ENCODE data around the gene SLC2A9. TPM values are rescaled to one million over a fixed set of nuclear protein-coding genes. Genes with fewer than 3 reads are reported as not detected.

SLC2A9 gene
- total RNA-seq, 2 donors from 2014 or later: 0.95 to 1.9 TPM

DNA sequence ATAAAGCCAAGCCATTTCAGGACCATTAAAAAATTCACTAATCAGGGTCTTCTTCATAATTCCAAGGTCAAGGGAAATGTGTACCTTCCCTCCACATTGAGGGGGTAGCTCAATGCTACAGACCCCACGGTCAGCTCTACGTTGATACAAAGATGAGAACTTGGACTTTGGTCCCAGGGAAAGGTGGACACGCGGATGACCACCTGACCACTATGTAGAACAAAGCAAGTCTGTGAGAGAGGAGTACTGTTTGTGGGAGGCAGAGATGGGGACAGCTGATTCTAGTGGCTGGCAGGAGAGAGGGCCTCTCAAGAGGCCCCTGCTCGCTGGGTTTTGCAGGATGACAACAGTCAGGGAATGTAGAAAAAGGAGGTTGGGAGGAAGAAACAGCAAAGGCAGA is 58.0 kb downstream of the SLC2A9 start:
- Mint-ChIP-seq H3K9me3 (peaks cover 11% of the 10 kb centered on the region), H3K4me3 (no peak overlapping the region), H3K27me3 (ENCODE audit: insufficient read depth) (peaks cover 22% of the 10 kb centered on the region), H3K27ac (no peak overlapping the region), H3K36me3 (ENCODE audit: low read depth) (no peaks in the 10 kb centered on the region), H3K4me1 (no peaks in the 10 kb centered on the region)
- WGBS, 2 experiments (ENCODE audit: insufficient coverage in 1 of 2, insufficient read length in 1 of 2): 83 to 96% methylated on average over 3 to 5 of the region's 5 CpGs
- H3K9me3 ChIP-seq (ENCODE audit: control insufficient read depth, low read length): no peaks in the 10 kb centered on the region
- H3K27me3 ChIP-seq (ENCODE audit: control insufficient read depth, insufficient read depth, low read length, poor library complexity, severe bottlenecking): no peaks in the 10 kb centered on the region
- no peak for DNase-seq
- no peak overlapping the region for H3K4me3 ChIP-seq (ENCODE audit: low read length)
- H3K36me3 ChIP-seq (ENCODE audit: control insufficient read depth, insufficient read depth, low read length): no peaks in the 10 kb centered on the region
- no peak overlapping the region for H3K9ac ChIP-seq (ENCODE audit: extremely low read depth, low read length, poor library complexity, severe bottlenecking)
- no peaks in the 10 kb centered on the region for H3K4me1 ChIP-seq (ENCODE audit: control insufficient read depth, insufficient read depth, low read length)
- TF ChIP-seq, protein P1, sequence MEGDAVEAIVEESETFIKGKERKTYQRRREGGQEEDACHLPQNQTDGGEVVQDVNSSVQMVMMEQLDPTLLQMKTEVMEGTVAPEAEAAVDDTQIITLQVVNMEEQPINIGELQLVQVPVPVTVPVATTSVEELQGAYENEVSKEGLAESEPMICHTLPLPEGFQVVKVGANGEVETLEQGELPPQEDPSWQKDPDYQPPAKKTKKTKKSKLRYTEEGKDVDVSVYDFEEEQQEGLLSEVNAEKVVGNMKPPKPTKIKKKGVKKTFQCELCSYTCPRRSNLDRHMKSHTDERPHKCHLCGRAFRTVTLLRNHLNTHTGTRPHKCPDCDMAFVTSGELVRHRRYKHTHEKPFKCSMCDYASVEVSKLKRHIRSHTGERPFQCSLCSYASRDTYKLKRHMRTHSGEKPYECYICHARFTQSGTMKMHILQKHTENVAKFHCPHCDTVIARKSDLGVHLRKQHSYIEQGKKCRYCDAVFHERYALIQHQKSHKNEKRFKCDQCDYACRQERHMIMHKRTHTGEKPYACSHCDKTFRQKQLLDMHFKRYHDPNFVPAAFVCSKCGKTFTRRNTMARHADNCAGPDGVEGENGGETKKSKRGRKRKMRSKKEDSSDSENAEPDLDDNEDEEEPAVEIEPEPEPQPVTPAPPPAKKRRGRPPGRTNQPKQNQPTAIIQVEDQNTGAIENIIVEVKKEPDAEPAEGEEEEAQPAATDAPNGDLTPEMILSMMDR (conservative IDR thresholded peaks at IDR 0.05): no peak
- no peak overlapping the region for H3K27ac ChIP-seq (ENCODE audit: low read depth, low read length)

DNA sequence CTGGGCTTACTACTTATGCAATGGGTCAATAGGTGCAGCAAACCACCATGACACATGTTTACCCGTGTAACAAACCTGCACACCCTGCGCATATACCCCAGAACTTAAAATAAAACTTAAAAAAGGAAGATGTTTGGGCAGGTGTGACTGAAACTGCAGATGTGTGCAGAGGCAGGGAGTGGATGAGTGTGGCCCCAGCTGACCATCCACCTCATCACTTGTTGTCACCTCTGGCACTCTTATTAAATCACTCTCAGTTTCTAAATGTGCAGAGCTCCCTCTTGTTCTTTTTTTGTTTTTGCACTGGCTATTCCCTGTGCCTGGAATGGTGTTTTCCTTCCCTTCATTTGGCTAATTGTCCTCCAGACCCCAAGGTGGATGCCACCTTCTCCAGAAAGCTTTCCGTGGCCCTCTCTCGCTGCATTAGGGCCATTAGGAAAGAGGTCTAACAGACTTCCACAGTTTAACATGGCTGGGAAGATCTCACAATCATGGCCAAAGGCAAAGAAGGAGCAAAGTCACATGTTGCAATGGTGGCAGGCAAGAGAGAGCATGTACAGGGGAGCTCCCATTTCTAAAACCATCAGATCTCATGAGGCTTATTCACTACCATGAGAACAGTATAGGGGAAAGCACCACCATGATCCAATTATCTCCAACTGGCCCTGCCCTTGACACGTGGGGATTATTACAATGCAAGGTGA is 58.5 kb downstream of the SLC2A9 start:
- no peak for DNase-seq
- Histone ChIP-seq H3K27ac (ENCODE audit: low read depth, low read length) (no peak overlapping the region), H3K27me3 (ENCODE audit: control insufficient read depth, insufficient read depth, low read length, poor library complexity, severe bottlenecking) (no peaks in the 10 kb centered on the region), H3K9me3 (ENCODE audit: control insufficient read depth, low read length) (no peaks in the 10 kb centered on the region), H3K4me3 (ENCODE audit: low read length) (no peak overlapping the region), H3K9ac (ENCODE audit: extremely low read depth, low read length, poor library complexity, severe bottlenecking) (no peak overlapping the region), H3K36me3 (ENCODE audit: control insufficient read depth, insufficient read depth, low read length) (no peaks in the 10 kb centered on the region), H3K4me1 (ENCODE audit: control insufficient read depth, insufficient read depth, low read length) (no peaks in the 10 kb centered on the region)
- Mint-ChIP-seq H3K9me3 (peaks cover 11% of the 10 kb centered on the region), H3K4me3 (no peak overlapping the region), H3K27me3 (ENCODE audit: insufficient read depth) (peaks cover 22% of the 10 kb centered on the region), H3K27ac (no peak overlapping the region), H3K36me3 (ENCODE audit: low read depth) (no peaks in the 10 kb centered on the region), H3K4me1 (no peaks in the 10 kb centered on the region)
- TF ChIP-seq, protein P1 (conservative IDR thresholded peaks at IDR 0.05): no peak
- 90 to 95% methylated on average over 2 to 5 of the region's 5 CpGs for WGBS, 2 experiments (ENCODE audit: insufficient coverage in 1 of 2, insufficient read length in 1 of 2)

DNA sequence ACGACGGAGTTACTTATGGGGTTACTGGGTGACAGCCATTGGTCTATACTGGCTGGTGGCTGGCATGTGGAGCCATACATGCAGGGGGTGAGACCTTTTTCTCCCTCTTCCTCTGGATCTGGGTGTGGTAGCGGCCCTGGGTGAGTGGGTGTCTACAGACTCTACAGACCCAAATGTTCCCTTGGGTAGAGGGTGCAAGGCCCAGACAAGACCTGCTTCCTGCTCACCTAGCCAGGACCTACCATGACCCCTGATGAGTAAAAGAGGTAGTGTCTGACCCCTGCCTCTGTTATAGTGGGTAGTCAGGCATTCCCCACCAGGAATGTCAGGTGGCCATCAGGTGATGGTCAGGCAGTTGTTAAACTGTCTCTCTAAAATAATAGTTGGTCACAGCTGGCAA is 66.8 kb downstream of the SLC2A9 start:
- Mint-ChIP-seq H3K9me3 (no peaks in the 10 kb centered on the region), H3K4me3 (no peak overlapping the region), H3K4me1 (no peaks in the 10 kb centered on the region), H3K27ac (no peak overlapping the region), H3K36me3 (ENCODE audit: low read depth) (no peaks in the 10 kb centered on the region), H3K27me3 (ENCODE audit: insufficient read depth) (no peaks in the 10 kb centered on the region)
- Histone ChIP-seq H3K27ac (ENCODE audit: low read depth, low read length) (no peak overlapping the region), H3K9me3 (ENCODE audit: control insufficient read depth, low read length) (no peaks in the 10 kb centered on the region), H3K36me3 (ENCODE audit: control insufficient read depth, insufficient read depth, low read length) (no peaks in the 10 kb centered on the region), H3K4me3 (ENCODE audit: low read length) (no peak overlapping the region), H3K4me1 (ENCODE audit: control insufficient read depth, insufficient read depth, low read length) (no peaks in the 10 kb centered on the region), H3K9ac (ENCODE audit: extremely low read depth, low read length, poor library complexity, severe bottlenecking) (no peak overlapping the region), H3K27me3 (ENCODE audit: control insufficient read depth, insufficient read depth, low read length, poor library complexity, severe bottlenecking) (no peaks in the 10 kb centered on the region)
- TF ChIP-seq, protein P1 (conservative IDR thresholded peaks at IDR 0.05): no peak
- no peak for DNase-seq
- 92 to 98% methylated on average over 2 to 3 of the region's 3 CpGs for WGBS, 2 experiments (ENCODE audit: insufficient coverage in 1 of 2, insufficient read length in 1 of 2)

Measured in endodermal cell (in vitro differentiated cells).